Activated CD8-positive, alpha-beta memory T cell treated with anti-CD3 and anti-CD28 coated beads, Interleukin-2, amount 10 ng/mL, durations not matched to agents 7 days and 5 days (primary cell): ENCODE results near the gene SSTR3. TPM values are rescaled to one million over a fixed set of nuclear protein-coding genes. Genes with fewer than 3 reads are reported as not detected.

Experiments used
- ATAC-seq: fragments of 150-1000 bp; cut with Tn5 transposase; one replicate; pipeline ENCODE4 v1.10.0; 2021; ENCODE audit warnings: moderate library complexity
- CTCF ChIA-PET: fragments of 350-600 bp; sonication (Branson Sonifier 250); formaldehyde crosslinking; loops from one replicate; lab custom pipeline; 2021; ENCODE audit warnings: antibody characterized with exemption; lab: Charles Lee
- DNase-seq: peaks from one replicate; pipeline ENCODE4 v3.0.0-alpha.2; 2020
- H3K27ac Mint-ChIP-seq: one replicate; pipeline ENCODE4 v1.8.0; 2021; ENCODE audit warnings: mild to moderate bottlenecking, mixed read lengths
- H3K27me3 Mint-ChIP-seq: one replicate; pipeline ENCODE4 v1.8.0; 2021; ENCODE audit warnings: mixed read lengths
- H3K36me3 Mint-ChIP-seq: one replicate; pipeline ENCODE4 v1.8.0; 2021; ENCODE audit warnings: mild to moderate bottlenecking, mixed read lengths
- H3K4me1 Mint-ChIP-seq: one replicate; pipeline ENCODE4 v1.8.0; 2021; ENCODE audit warnings: mixed read lengths
- H3K4me3 Mint-ChIP-seq: one replicate; pipeline ENCODE4 v1.8.0; 2021; ENCODE audit warnings: mild to moderate bottlenecking, moderate library complexity, mixed read lengths
- H3K9me3 Mint-ChIP-seq: one replicate; pipeline ENCODE4 v1.8.0; 2022; ENCODE audit warnings: low read depth, mixed read lengths
- total RNA-seq, 2 experiments: library from RNA; stranded (reverse); gene quantifications; one replicate each; pipeline ENCODE4 v1.2.3, GENCODE V29; 2021

The SSTR3 gene
- total RNA-seq, 2 experiments from 2014 or later = 1.3 to 2.2 TPM

DNA sequence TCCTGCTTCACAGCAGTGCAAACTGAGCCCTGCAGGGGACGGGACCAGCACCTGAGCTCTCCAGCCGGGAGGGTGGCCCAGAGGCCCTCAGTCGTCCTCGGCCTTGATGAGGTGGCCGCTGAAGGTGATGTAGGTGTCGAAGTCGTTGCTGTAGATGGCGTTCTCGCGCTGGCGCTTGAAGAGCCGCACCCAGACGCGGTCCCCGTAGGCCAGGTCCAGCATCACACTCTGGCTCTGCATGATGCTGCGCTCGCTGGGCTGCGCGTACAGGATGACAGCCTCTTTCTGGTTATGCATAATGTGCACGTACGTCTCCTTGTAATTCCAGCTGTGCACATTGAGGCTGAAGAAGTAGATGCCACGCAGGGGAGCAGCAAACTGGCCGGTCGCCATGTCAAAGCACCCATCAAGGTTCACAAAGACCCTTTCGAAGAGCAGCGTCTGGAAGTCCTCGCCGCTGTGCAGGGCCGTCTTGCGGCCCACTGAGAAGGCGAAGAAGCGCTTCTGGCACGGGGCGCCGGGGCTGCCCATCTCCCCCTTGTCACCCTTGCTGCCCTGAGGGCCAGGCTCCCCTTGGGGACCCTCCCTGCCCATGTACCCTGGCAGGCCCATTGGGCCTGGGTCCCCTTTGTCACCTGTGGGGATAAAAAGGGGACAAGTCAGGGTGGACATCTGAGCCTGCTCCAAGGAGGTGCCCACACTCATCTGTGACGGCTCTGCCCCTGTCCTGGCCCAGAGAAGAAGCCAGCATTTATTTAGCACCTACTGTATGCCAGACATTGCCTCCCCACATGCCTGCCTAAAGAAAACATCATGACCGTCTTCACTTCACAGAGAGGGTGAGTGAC is 30.0 kb downstream of the SSTR3 start:
- Mint-ChIP-seq H3K27ac (no peak overlapping the region), H3K4me3 (no peak overlapping the region), H3K27me3 (no peaks in the 10 kb centered on the region), H3K4me1 (peaks cover 46% of the 10 kb centered on the region), H3K36me3 (no peaks in the 10 kb centered on the region), H3K9me3 (no peaks in the 10 kb centered on the region)
- CTCF ChIA-PET = no interaction called here
- DNase-seq = no peak
- ATAC-seq = no peak

DNA sequence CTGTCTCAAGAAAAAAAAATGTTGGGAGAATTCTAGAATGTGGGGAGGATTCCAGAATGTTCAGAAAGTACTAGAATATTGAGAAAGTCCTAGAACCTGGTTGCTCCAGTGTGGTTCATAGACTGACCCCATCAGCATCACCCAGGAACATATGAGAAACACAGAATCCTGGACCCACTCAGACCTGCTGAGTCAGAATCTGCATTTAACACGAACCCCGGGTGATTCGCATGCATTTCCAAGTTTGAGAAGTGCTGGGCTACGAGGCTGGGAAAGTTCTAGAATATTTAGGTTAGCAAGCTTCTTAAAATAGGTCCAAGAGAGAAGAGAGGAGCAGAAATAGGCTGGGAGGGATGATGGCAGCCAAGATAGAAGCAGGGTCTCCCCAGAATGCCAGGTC is 30.6 kb downstream of the SSTR3 start:
- peaks cover 42% of the 10 kb centered on the region for H3K4me1 Mint-ChIP-seq
- CTCF ChIA-PET = no interaction called here

DNA sequence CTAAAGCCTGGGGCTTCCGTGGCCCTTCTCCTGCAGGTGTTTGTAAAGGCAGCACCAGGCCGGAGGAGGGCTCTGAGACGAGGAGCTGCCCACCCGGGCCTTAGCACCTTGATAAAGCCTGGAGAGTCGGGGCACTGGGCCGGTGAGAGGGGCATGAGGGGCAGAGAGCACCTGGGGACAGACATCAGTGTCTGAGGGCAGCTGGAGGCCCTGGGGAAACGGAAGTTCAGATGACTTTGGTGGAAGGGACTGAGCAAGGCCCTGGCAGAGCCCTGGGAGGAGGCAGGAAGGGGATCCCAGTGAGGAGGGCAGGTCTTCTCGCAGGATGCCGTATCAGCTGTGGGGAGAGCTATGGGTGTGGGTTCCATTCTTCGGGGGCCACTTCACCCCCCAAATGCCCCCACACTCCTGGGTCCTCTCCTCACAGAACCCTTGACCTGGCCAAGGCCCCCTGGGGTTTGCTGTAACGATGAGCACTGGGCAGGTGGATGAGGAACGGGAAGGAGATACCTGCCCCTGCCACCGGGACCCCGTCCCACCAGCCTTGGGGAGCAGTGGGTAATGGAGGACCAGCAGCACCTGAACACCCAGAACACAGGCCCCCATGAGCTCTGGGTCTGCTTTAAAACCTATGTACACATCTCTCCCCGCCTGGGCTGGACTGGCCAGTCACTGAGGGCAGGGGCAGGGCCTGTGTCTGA is 31.6 kb downstream of the SSTR3 start:
- Mint-ChIP-seq H3K4me1 (peaks cover 35% of the 10 kb centered on the region), H3K27me3 (no peaks in the 10 kb centered on the region), H3K9me3 (no peaks in the 10 kb centered on the region), H3K4me3 (no peak overlapping the region), H3K36me3 (no peaks in the 10 kb centered on the region), H3K27ac (no peak overlapping the region)
- ATAC-seq = no peak
- DNase-seq = no peak
- CTCF ChIA-PET = interaction anchor here (0.8 to 1.6 kb wide), 3 partner anchors 10 to 18 kb away, joined by 3 to 5 read pairs (median 4); no protein-coding TSS in a partner anchor

More for the DNA sequence above, 30.6 kb downstream of the SSTR3 start:
- DNase-seq (no peak), ATAC-seq (no peak)
- Mint-ChIP-seq H3K9me3 (no peaks in the 10 kb centered on the region), H3K27me3 (no peaks in the 10 kb centered on the region), H3K36me3 (no peaks in the 10 kb centered on the region), H3K4me3 (no peak overlapping the region), H3K27ac (no peak overlapping the region)

DNA sequence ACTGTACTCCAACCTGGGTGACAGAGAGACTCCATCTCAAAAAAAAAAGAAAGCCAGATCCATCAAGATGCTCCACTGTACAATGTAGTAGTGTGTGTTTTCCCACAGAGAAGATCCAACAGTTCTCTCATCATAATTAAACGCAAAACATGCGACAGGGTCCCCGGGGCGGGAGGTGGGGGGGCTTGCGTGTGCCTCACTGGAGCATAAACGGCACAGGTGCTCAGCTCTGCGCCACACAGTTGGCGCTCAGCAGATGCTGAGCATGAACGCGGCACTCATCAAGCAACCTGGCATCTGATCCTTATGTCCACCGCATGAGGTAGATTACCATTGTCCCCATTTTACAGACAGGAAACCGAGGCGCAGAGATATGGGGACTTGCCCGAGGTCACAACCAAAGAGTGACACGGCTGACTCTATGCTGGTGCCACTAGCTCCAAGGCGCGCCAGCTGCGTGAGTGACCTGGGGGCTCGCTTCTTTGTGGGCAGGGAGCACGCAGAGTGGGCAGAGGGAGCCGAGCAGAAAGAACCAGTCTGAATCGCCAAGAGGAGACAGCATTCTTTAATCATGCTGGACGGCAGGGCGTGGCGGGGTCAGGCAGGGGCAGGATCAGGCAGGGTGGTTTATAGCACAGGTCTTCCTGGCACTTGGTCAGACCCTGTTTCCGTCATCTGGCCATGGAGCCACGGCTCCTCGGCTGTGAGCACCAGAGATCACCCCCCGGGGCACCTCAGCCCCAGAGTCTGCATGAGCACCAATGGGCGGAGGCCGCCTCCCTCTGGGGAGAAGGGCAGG is 32.5 kb downstream of the SSTR3 start:
- no peak overlapping the region for H3K27ac Mint-ChIP-seq
- no peak overlapping the region for H3K4me3 Mint-ChIP-seq
- no peak for ATAC-seq
- no peaks in the 10 kb centered on the region for H3K36me3 Mint-ChIP-seq
- CTCF ChIA-PET = interaction anchor here (0.8 to 1.6 kb wide), 4 partner anchors 10 to 18 kb away, joined by 3 to 5 read pairs (median 4); no protein-coding TSS in a partner anchor
- H3K27me3 Mint-ChIP-seq = no peaks in the 10 kb centered on the region
- DNase-seq = no peak
- no peaks in the 10 kb centered on the region for H3K9me3 Mint-ChIP-seq
- peaks cover 27% of the 10 kb centered on the region for H3K4me1 Mint-ChIP-seq

DNA sequence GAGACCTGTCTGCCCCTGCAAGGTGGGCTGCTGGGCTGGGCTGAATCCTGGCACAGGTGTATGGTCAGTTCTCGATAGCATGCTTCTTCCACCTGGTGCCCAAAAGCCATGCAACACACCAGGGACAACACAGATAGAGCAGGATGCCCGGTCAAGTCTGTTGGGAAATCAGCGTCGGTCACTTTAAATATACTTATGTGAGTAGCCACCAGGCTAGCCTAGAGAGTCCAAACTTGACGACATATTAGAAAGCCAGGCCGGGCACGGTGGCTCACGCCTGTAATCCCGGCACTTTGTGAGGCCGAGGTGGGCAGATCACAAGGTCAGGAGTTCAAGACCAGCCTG is 33.2 kb downstream of the SSTR3 start:
- Mint-ChIP-seq H3K9me3 (no peaks in the 10 kb centered on the region), H3K27ac (no peak overlapping the region), H3K27me3 (no peaks in the 10 kb centered on the region), H3K4me1 (peaks cover 22% of the 10 kb centered on the region), H3K4me3 (no peak overlapping the region), H3K36me3 (no peaks in the 10 kb centered on the region)
- CTCF ChIA-PET = interaction anchor here (1.3 to 1.6 kb wide), 2 partner anchors 12 to 13 kb away, joined by 3 to 4 read pairs; no protein-coding TSS in a partner anchor
- DNase-seq (no peak), ATAC-seq (no peak)

DNA sequence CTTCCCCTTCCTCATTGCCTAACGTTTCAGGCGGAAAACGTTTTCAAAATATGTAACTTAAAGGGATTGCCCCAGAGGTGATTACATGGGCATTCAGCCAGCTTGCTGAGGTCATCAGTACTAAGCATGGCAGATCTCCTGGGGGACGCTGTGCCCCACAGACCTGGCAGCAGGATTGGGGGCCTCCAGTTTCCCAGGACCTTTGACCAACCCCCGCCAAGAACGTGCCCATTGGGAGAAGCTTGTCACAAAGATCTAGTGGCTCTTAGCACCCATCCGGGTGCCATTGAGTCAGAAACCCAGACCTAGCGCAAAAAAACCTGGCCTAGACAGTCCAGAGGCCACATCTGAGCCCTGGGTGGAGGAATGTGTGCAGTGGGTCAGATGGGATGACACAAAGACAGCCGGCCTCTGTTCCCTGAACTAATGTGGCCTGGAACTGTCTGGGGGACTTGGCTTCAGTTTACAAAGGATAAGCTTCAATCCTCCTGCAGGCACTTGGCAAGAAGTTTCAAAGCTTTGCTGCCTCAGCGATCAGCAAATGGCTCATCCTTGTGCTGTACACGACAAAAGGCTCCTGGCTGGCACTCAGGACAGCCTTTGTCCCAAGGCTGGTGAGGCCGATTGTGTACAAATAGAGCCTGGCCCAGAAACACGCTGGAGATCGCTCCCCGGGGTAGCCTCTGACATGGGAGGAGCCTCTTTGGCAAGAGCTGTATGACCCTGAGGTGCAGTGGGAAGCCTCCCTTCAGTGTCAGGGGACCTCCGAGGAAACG is 33.7 kb downstream of the SSTR3 start:
- H3K4me1 Mint-ChIP-seq = peaks cover 17% of the 10 kb centered on the region
- H3K27me3 Mint-ChIP-seq = no peaks in the 10 kb centered on the region
- H3K36me3 Mint-ChIP-seq = peaks cover under 1% of the 10 kb centered on the region
- no peak overlapping the region for H3K4me3 Mint-ChIP-seq
- no peak overlapping the region for H3K27ac Mint-ChIP-seq
- ATAC-seq (no peak), DNase-seq (no peak)
- CTCF ChIA-PET = interaction anchor here (1.0 to 1.6 kb wide), 3 partner anchors 11 to 13 kb away, joined by 3 to 4 read pairs (median 3); no protein-coding TSS in a partner anchor
- no peaks in the 10 kb centered on the region for H3K9me3 Mint-ChIP-seq

DNA sequence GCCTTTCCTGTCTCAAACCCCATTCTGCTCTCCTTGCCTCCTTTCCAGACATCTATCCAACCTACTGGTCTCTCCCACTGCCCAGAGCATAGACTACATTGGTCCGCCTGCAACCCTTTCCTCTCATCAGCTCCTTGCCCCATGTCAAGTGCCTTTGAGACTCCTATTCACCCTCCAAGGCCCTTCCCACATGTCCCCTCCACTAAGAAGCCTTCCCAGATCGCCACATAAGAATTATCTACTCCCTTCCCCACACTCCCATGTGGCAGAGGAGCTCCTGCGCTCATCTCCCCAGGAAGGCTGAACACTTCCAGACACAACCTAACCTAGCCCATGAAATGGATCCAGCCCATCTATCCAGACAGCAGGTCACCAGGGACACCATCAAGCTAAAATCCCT is 34.5 kb downstream of the SSTR3 start:
- H3K4me1 Mint-ChIP-seq = peaks cover 10% of the 10 kb centered on the region
- H3K36me3 Mint-ChIP-seq = peaks cover 5% of the 10 kb centered on the region
- ATAC-seq (no peak), DNase-seq (no peak)
- no peaks in the 10 kb centered on the region for H3K27me3 Mint-ChIP-seq
- no peak overlapping the region for H3K4me3 Mint-ChIP-seq
- no peaks in the 10 kb centered on the region for H3K9me3 Mint-ChIP-seq
- CTCF ChIA-PET = interaction anchor here (1.0 to 1.6 kb wide), 3 partner anchors 11 to 22 kb away, joined by 3 to 5 read pairs (median 3); no protein-coding TSS in a partner anchor
- H3K27ac Mint-ChIP-seq = no peak overlapping the region

DNA sequence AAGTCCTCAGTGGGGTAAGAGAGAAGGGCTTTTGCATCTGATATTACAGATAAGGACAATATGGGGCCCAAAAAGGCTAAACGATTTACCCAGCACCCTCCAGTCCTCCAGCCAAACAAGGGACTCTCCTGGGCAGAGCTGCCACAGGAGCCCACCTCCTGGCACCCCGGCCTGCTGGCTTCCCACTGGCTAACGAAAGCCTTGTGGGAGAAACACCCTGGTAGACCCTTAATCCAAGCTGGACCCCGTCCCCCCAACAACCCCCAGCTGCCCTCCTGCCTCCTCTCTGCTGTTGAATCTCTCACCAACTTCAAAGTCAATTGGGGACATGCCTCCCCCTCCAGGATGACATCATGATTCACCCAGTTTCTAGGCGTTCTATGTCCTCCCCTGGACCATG is 35.1 kb downstream of the SSTR3 start:
- Mint-ChIP-seq H3K36me3 (peaks cover 5% of the 10 kb centered on the region), H3K27ac (no peak overlapping the region), H3K27me3 (no peaks in the 10 kb centered on the region), H3K9me3 (no peaks in the 10 kb centered on the region), H3K4me3 (no peak overlapping the region), H3K4me1 (peaks cover 7% of the 10 kb centered on the region)
- no peak for ATAC-seq
- CTCF ChIA-PET = interaction anchor here (1.3 kb wide), 1 partner anchor 23 kb away, joined by 5 read pairs; no protein-coding TSS in a partner anchor
- DNase-seq = no peak

DNA sequence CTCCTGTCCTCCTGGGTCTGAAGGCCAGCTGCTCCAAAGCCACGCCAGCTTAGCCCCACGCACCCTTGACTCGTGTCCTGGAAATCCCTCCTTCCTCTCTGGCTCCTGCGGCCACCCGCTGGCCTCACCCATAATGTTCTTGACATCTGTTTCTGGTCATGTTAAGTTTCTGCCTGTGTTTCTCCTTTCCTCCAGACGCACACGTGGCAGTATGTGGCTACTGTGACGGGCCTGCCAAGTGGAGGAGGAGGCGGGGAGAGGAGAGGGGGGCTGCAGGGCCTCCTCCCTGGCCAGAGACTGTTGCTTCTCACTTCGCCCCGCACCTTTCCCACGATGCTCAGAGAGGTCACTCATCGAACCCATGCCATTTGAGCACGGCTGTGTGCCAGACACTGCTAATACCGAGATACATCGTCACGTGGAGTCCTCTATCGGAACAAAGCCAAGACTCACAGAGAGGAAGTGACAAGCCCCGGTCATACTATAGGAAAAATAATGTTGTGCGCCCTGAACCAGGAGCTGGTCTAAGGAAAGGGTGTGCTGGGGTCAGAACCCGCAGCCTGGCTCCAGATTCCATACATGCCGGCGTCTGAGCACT is 35.7 kb downstream of the SSTR3 start:
- H3K27me3 Mint-ChIP-seq = no peaks in the 10 kb centered on the region
- CTCF ChIA-PET = interaction anchor here (1.3 to 1.4 kb wide), 3 partner anchors 10 to 23 kb away, joined by 4 to 5 read pairs (median 4); no protein-coding TSS in a partner anchor
- H3K4me1 Mint-ChIP-seq = peaks cover 4% of the 10 kb centered on the region
- ATAC-seq = no peak
- H3K36me3 Mint-ChIP-seq = peaks cover 5% of the 10 kb centered on the region
- no peak for DNase-seq
- no peaks in the 10 kb centered on the region for H3K9me3 Mint-ChIP-seq
- H3K27ac Mint-ChIP-seq = no peak overlapping the region
- H3K4me3 Mint-ChIP-seq = no peak overlapping the region

DNA sequence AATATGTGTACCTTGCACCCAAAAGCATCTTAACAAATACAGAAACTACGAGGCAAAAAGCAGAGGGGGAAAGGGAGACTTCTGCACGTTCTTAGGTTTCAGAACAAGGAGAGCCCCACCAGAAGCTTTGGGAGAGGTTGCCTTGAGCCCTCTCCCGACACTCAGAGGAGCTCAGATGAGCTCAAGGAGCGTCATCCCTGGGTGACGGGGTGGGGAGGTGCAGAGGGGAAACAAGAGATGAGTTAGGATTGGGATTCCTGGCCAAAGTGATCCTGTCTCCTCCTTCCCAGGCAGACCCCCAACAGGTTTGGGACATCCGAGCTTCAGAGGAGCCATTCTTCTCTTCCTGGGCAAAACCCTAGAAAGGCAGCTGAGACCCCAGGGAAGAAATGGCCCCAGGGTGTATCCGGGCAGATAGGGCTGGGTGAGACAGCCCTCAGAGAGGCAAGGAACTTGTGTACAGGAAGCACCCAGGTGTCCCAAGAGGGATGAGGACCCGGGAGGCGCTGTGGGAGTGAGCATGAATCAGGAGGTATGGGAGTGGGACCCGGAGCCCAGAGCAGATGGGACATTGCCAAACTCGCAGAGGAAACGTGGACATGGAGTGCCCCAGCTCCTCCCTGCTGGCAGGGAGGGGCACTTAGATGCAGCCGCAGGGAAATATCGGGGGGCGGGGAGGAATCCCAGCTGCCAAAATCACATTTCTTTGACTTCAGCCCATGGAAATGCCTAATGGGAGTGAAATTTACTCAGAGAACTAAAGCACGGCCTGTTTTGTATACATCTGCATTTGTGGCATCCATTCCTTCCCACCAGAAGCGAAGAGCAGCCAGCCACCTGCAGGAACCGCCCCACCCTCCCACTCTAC is 36.6 kb downstream of the SSTR3 start:
- ATAC-seq (no peak), DNase-seq (no peak)
- H3K27ac Mint-ChIP-seq = no peak overlapping the region
- CTCF ChIA-PET = interaction anchor here (1.2 to 1.4 kb wide), 5 partner anchors 8 to 24 kb away, joined by 3 to 4 read pairs (median 4); no protein-coding TSS in a partner anchor
- H3K36me3 Mint-ChIP-seq = peaks cover 5% of the 10 kb centered on the region
- H3K9me3 Mint-ChIP-seq = no peaks in the 10 kb centered on the region
- peaks cover 9% of the 10 kb centered on the region for H3K4me1 Mint-ChIP-seq
- H3K4me3 Mint-ChIP-seq = no peak overlapping the region
- H3K27me3 Mint-ChIP-seq = no peaks in the 10 kb centered on the region

DNA sequence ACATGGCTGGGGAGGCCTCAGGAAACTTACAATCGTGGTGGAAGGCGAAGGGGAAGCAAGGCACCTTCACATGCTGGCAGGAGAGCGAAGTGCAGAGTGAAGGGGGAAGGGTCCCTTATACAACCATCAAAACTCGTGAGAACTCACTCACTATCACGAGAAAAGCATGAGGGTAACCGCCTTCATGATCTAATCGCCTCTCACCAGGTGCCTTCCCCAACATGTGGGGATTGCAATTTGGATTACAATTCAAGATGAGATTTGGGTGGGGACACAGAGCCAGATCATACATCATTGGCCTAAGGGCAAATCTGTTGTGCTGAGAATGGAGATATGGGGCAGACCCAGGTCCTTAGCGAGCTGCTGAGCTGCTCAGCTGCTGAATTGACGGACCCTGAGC is 37.3 kb downstream of the SSTR3 start:
- peaks cover 10% of the 10 kb centered on the region for H3K36me3 Mint-ChIP-seq
- no peaks in the 10 kb centered on the region for H3K9me3 Mint-ChIP-seq
- H3K4me1 Mint-ChIP-seq = peaks cover 14% of the 10 kb centered on the region
- ATAC-seq (no peak), DNase-seq (no peak)
- H3K4me3 Mint-ChIP-seq = no peak overlapping the region
- H3K27ac Mint-ChIP-seq = no peak overlapping the region
- no peaks in the 10 kb centered on the region for H3K27me3 Mint-ChIP-seq
- CTCF ChIA-PET = interaction anchor here (1.2 to 1.4 kb wide), 4 partner anchors 8 to 25 kb away, joined by 3 to 4 read pairs (median 4); no protein-coding TSS in a partner anchor
